Hematopoietic multipotent progenitor cell treated with erythropoietin and hydrocortisone succinate and interleukin-3 and kit ligand, for 6 days (in vitro differentiated cells): ENCODE results near the gene GPSM1.
"Not testable (repeated sequence)": the region's sequence is repeated elsewhere in the genome, so short reads cannot be mapped to it uniquely, and the experiment has no call there.

Experiments used
- DNase-seq: peaks from one replicate; pipeline ENCODE4 v3.0.0-alpha.2; 2015

Gene GPSM1

GRCh38 chr9:136401173-136401922 is 74.0 kb downstream of the GPSM1 start:
- no peak for DNase-seq

GRCh38 chr9:136402067-136402466 is 74.7 kb downstream of the GPSM1 start:
- no peak for DNase-seq

- no peak for DNase-seq
Observed at GRCh38 chr9:136403538-136403914, 76.2 kb downstream of the GPSM1 start.

GRCh38 chr9:136403915-136404800 is 76.8 kb downstream of the GPSM1 start:
- no peak for DNase-seq

- DNase-seq, result no peak
Observed at GRCh38 chr9:136404801-136405136, 77.4 kb downstream of the GPSM1 start.

GRCh38 chr9:136405481-136405880 is 78.1 kb downstream of the GPSM1 start:
- no peak for DNase-seq

GRCh38 chr9:136405904-136406303 is 78.6 kb downstream of the GPSM1 start:
- DNase-seq, result not testable (repeated sequence)

GRCh38 chr9:136407061-136407460 is 79.7 kb downstream of the GPSM1 start:
- not testable (repeated sequence) for DNase-seq

GRCh38 chr9:136407911-136408310 is 80.6 kb downstream of the GPSM1 start:
- DNase-seq, result no peak
